GM23338 (cell line): ENCODE results near the gene NEO1.

Experiments used
- CREB1 ChIP-seq: fragments of 250-450 bp; sonication (Bioruptor Pico); IDR thresholded peaks from 2 replicates; pipeline ENCODE4 v1.5.0; 2020; ENCODE audit warnings: low read depth, mild to moderate bottlenecking, moderate library complexity
- CTCF ChIP-seq, 2 experiments: fragments of 200-600 bp in 1 of 2; sonication (generic) in 1 of 2; conservative IDR thresholded peaks; 2 replicates each; pipeline versions ENCODE4 v1.5.1 to v1.6.1; 2016 to 2017; ENCODE audit warnings: antibody characterized with exemption in 2 of 2, low read depth in 2 of 2, mild to moderate bottlenecking in 2 of 2, moderate library complexity in 1 of 2
- EZH2 ChIP-seq: fragments of 200-600 bp; sonication (generic); IDR thresholded peaks from one replicate; pipeline ENCODE4 v1.8.0; 2017; ENCODE audit warnings: antibody characterized with exemption, mild to moderate bottlenecking, low read depth; ENCODE audit not compliant: unreplicated experiment
- EZH2phosphoT487 ChIP-seq: fragments of 200-600 bp; sonication (generic); IDR thresholded peaks from one replicate; pipeline ENCODE4 v1.8.1; 2018; ENCODE audit warnings: antibody characterized with exemption; ENCODE audit not compliant: unreplicated experiment
- JUNB ChIP-seq: IDR thresholded peaks from one replicate; pipeline ENCODE4 v1.6.1; 2016; ENCODE audit warnings: antibody characterized with exemption; ENCODE audit not compliant: unreplicated experiment
- NANOG ChIP-seq: IDR thresholded peaks from 2 replicates; pipeline ENCODE4 v1.6.1; 2016; ENCODE audit warnings: antibody characterized with exemption, borderline replicate concordance
- POLR2AphosphoS5 ChIP-seq: IDR thresholded peaks from 2 replicates; pipeline ENCODE4 v1.6.1; 2016; ENCODE audit warnings: antibody characterized with exemption, low read depth
- REST ChIP-seq: IDR thresholded peaks from one replicate; pipeline ENCODE4 v1.6.1; 2018; ENCODE audit warnings: antibody characterized with exemption; ENCODE audit not compliant: unreplicated experiment
- STAT1 ChIP-seq: IDR thresholded peaks from one replicate; pipeline ENCODE4 v1.6.1; 2016; ENCODE audit warnings: antibody characterized with exemption; ENCODE audit not compliant: unreplicated experiment
- ZNF114 ChIP-seq: fragments of 250-450 bp; sonication (Bioruptor Pico); IDR thresholded peaks from 2 replicates; pipeline ENCODE4 v1.5.0; 2020; ENCODE audit warnings: mild to moderate bottlenecking, moderate library complexity
- ZNF331 ChIP-seq: fragments of 250-450 bp; sonication (Bioruptor Pico); IDR thresholded peaks from 2 replicates; pipeline ENCODE4 v1.5.0; 2020; ENCODE audit warnings: low read depth, mild to moderate bottlenecking, moderate library complexity
- TF ChIP-seq, protein P1 (sequence below): fragments of 250-450 bp; sonication (Bioruptor Pico); IDR thresholded peaks from 2 replicates; pipeline ENCODE4 v1.5.0; 2020; ENCODE audit warnings: mild to moderate bottlenecking, moderate library complexity
- TF ChIP-seq, protein P2 (sequence below): IDR thresholded peaks from 2 replicates; pipeline ENCODE4 v1.6.1; 2016; ENCODE audit warnings: antibody characterized with exemption

DNA sequence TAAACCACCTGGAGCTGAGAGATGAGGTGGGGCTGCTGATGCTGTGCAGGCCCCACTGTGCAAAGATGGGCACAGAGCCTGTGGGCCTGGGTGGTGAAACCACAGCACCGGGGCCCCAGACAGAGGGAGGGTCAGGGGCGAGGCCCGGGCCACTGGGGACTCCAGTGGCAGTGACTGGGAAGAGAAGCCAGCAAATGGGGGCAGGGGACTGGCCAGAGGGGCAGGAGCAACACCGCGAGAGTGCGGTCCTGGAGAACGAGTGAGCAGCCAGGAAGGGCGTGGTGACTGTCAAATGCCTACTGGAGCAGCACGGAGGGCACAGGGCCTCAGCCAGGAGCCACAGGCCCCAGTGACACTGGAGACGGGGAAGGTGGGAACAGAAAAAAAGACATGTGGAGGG, 276.7 kb downstream of the NEO1 start:
- no peak for TF ChIP-seq CTCF (conservative IDR thresholded peaks at IDR 0.05; ENCODE audit: low read depth in 2 of 2)
- no peak for TF ChIP-seq EZH2
- no peak for TF ChIP-seq EZH2phosphoT487
- TF ChIP-seq REST, result no peak
- TF ChIP-seq CREB1, result no peak
- TF ChIP-seq POLR2AphosphoS5, result no peak
- no peak for TF ChIP-seq JUNB
- TF ChIP-seq ZNF331 (CRISPR knock-in tag), result no peak
- TF ChIP-seq STAT1, result no peak
- no peak for TF ChIP-seq ZNF114 (CRISPR knock-in tag)
- no peak for TF ChIP-seq NANOG
- TF ChIP-seq, protein P1, sequence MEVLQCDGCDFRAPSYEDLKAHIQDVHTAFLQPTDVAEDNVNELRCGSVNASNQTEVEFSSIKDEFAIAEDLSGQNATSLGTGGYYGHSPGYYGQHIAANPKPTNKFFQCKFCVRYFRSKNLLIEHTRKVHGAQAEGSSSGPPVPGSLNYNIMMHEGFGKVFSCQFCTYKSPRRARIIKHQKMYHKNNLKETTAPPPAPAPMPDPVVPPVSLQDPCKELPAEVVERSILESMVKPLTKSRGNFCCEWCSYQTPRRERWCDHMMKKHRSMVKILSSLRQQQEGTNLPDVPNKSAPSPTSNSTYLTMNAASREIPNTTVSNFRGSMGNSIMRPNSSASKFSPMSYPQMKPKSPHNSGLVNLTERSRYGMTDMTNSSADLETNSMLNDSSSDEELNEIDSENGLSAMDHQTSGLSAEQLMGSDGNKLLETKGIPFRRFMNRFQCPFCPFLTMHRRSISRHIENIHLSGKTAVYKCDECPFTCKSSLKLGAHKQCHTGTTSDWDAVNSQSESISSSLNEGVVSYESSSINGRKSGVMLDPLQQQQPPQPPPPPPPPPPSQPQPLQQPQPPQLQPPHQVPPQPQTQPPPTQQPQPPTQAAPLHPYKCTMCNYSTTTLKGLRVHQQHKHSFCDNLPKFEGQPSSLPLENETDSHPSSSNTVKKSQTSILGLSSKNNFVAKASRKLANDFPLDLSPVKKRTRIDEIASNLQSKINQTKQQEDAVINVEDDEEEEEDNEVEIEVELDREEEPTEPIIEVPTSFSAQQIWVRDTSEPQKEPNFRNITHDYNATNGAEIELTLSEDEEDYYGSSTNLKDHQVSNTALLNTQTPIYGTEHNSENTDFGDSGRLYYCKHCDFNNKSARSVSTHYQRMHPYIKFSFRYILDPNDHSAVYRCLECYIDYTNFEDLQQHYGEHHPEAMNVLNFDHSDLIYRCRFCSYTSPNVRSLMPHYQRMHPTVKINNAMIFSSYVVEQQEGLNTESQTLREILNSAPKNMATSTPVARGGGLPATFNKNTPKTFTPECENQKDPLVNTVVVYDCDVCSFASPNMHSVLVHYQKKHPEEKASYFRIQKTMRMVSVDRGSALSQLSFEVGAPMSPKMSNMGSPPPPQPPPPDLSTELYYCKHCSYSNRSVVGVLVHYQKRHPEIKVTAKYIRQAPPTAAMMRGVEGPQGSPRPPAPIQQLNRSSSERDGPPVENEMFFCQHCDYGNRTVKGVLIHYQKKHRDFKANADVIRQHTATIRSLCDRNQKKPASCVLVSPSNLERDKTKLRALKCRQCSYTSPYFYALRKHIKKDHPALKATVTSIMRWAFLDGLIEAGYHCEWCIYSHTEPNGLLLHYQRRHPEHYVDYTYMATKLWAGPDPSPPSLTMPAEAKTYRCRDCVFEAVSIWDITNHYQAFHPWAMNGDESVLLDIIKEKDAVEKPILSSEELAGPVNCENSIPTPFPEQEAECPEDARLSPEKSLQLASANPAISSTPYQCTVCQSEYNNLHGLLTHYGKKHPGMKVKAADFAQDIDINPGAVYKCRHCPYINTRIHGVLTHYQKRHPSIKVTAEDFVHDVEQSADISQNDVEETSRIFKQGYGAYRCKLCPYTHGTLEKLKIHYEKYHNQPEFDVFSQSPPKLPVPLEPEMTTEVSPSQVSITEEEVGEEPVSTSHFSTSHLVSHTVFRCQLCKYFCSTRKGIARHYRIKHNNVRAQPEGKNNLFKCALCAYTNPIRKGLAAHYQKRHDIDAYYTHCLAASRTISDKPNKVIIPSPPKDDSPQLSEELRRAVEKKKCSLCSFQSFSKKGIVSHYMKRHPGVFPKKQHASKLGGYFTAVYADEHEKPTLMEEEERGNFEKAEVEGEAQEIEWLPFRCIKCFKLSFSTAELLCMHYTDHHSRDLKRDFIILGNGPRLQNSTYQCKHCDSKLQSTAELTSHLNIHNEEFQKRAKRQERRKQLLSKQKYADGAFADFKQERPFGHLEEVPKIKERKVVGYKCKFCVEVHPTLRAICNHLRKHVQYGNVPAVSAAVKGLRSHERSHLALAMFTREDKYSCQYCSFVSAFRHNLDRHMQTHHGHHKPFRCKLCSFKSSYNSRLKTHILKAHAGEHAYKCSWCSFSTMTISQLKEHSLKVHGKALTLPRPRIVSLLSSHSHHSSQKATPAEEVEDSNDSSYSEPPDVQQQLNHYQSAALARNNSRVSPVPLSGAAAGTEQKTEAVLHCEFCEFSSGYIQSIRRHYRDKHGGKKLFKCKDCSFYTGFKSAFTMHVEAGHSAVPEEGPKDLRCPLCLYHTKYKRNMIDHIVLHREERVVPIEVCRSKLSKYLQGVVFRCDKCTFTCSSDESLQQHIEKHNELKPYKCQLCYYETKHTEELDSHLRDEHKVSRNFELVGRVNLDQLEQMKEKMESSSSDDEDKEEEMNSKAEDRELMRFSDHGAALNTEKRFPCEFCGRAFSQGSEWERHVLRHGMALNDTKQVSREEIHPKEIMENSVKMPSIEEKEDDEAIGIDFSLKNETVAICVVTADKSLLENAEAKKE, result no peak
- TF ChIP-seq, protein P2, sequence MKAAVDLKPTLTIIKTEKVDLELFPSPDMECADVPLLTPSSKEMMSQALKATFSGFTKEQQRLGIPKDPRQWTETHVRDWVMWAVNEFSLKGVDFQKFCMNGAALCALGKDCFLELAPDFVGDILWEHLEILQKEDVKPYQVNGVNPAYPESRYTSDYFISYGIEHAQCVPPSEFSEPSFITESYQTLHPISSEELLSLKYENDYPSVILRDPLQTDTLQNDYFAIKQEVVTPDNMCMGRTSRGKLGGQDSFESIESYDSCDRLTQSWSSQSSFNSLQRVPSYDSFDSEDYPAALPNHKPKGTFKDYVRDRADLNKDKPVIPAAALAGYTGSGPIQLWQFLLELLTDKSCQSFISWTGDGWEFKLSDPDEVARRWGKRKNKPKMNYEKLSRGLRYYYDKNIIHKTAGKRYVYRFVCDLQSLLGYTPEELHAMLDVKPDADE, result no peak
